Measurements from ENCODE around the gene BBS9.

DNA sequence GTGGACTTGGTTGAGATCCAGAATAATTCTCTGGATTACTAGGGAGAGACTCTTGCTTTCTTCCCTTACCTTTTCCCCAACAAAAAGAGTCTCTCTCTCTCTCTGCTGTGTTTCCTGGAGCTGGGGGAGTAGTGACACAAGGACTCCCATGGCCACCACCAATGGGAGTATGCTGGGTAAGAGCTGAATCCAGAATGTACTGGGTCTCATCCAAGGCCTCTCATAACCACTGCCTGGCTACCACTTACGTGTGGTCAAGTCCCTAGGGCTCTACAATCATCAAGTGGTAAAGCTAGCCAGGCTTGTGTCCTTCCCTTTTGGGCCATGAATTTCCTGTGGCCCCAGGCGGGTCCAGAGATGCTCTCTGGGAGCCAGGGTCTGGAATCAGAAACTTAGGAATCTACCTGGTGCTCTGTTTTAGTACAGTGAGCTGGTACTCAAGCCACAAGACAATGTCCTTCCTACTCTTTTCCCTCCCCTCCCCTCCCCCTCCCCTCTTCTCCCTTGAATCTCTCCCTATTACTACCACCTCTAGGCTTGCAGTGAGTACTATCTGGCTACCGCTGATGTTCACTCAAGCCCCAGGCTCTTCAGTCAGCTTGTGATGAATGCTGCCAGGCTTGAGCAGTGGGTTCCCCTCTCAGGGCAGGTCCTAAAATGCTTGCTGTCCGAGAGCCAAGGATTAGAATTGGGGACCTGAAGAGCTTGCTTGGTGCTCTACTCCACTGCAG, 196.6 kb downstream of the BBS9 start:
- TF ChIP-seq TGIF2 (CRISPR knock-in tag; IDR thresholded peaks at IDR 0.05) (no peak), EP300 (IDR thresholded peaks at IDR 0.05; ENCODE audit: low read length) (no peak), NR0B1 (IDR thresholded peaks at IDR 0.05; ENCODE audit: partially characterized antibody) (no peak), PREB (CRISPR knock-in tag; IDR thresholded peaks at IDR 0.05) (no peak), KLF6 (CRISPR knock-in tag; IDR thresholded peaks at IDR 0.05; ENCODE audit: borderline replicate concordance) (no peak), CTCF (IDR thresholded peaks at IDR 0.05 in 2 of 3, conservative IDR thresholded peaks at IDR 0.05 in 1 of 3; ENCODE audit: insufficient read depth in 2 of 3, low read depth in 1 of 3, low read length in 3 of 3) (no peak), TBP (optimal IDR thresholded peaks at IDR 0.05; ENCODE audit: low read depth, low read length) (no peak), TAF1 (IDR thresholded peaks at IDR 0.05; ENCODE audit: control insufficient read depth, extremely low read depth, insufficient read depth, low read length, severe bottlenecking) (no peak), ZNF121 (CRISPR knock-in tag; conservative IDR thresholded peaks at IDR 0.05) (no peak)
- TF ChIP-seq, protein P1, sequence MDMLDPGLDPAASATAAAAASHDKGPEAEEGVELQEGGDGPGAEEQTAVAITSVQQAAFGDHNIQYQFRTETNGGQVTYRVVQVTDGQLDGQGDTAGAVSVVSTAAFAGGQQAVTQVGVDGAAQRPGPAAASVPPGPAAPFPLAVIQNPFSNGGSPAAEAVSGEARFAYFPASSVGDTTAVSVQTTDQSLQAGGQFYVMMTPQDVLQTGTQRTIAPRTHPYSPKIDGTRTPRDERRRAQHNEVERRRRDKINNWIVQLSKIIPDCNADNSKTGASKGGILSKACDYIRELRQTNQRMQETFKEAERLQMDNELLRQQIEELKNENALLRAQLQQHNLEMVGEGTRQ (CRISPR knock-in tag; IDR thresholded peaks at IDR 0.05) = no peak

All from K562 (cell line).